ENCODE data around the gene TBC1D14. TPM values are rescaled to one million over a fixed set of nuclear protein-coding genes. Genes with fewer than 3 reads are reported as not detected.
"Not testable (repeated sequence)": the region's sequence is repeated elsewhere in the genome, so short reads cannot be mapped to it uniquely, and the experiment has no call there.

The TBC1D14 gene
- total RNA-seq, 1 experiment from 2014 or later = 35.2 TPM

- Histone ChIP-seq H4K20me1 (ENCODE audit: insufficient read depth, low read depth, low read length) (peaks cover 10% of the 10 kb centered on the region; the same call in 1 of the 2 replicates), H3K4me1 (ENCODE audit: low read length) (no peaks in the 10 kb centered on the region), H2AFZ (ENCODE audit: low read length) (no peak overlapping the region), H3K4me3 (ENCODE audit: low read length) (no peak overlapping the region), H3K79me2 (ENCODE audit: low read length) (no peaks in the 10 kb centered on the region), H3K9me2 (replicated peaks; ENCODE audit: insufficient read depth, low read length) (no peaks in the 10 kb centered on the region), H3K9ac (ENCODE audit: low read length) (no peak overlapping the region), H3K4me2 (ENCODE audit: low read depth, low read length, poor library complexity, severe bottlenecking) (no peak overlapping the region), H3K36me3 (ENCODE audit: insufficient read depth, low read length) (no peaks in the 10 kb centered on the region), H3K27me3 (ENCODE audit: low read length) (no peaks in the 10 kb centered on the region), H3K27ac (ENCODE audit: low read length) (no peak overlapping the region), H3K9me3 (ENCODE audit: low read length) (no peaks in the 10 kb centered on the region)
- peak; percentile 88 for DNase-seq
Measured at GRCh38 chr4:6974138-6974848, 64.7 kb downstream of the TBC1D14 start.

- H3K4me3 ChIP-seq (ENCODE audit: low read length); H3K79me2 ChIP-seq (ENCODE audit: low read length); H3K27ac ChIP-seq (ENCODE audit: low read length); H3K9me3 ChIP-seq (ENCODE audit: low read length); H3K9me2 ChIP-seq (replicated peaks; ENCODE audit: insufficient read depth, low read length); H3K36me3 ChIP-seq (ENCODE audit: insufficient read depth, low read length); H4K20me1 ChIP-seq (ENCODE audit: insufficient read depth, low read depth, low read length); H3K27me3 ChIP-seq (ENCODE audit: low read length); H3K9ac ChIP-seq (ENCODE audit: low read length); H2AFZ ChIP-seq (ENCODE audit: low read length); H3K4me1 ChIP-seq (ENCODE audit: low read length); DNase-seq; H3K4me2 ChIP-seq (ENCODE audit: low read depth, low read length, poor library complexity, severe bottlenecking): not testable (repeated sequence)
Measured at GRCh38 chr4:6977846-6978245, 68.2 kb downstream of the TBC1D14 start.

DNA sequence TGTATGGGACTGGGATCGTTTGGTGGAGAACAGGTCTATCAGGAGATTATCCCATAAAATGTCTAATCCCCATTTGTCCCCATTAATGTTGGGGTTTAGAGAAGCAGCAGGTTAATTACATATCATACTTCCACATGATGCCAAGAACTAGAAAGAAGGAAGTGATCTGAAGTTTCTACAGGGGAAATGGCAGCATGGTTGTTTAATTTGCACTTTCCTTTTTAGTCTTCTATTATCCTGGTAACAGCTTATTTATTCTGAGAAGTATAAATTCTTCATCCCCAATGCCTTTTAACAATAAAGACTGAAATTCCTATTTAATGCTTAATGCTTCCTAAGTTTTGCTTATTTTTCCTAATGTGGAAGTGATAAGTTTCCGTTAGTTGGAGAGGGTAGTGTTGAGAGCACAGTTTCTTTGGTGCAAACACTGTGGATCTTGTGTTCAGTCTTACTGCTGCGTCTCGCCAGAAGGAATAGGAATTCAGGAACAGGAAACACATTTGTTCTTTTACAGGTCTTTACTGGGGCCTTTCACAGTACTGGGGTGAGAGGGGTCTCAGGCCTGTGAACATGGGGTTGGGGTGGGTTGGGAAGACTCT, 74.0 kb downstream of the TBC1D14 start:
- no peak overlapping the region for H3K4me3 ChIP-seq (ENCODE audit: low read length)
- H3K79me2 ChIP-seq (ENCODE audit: low read length) = peaks cover 19% of the 10 kb centered on the region
- H3K27me3 ChIP-seq (ENCODE audit: low read length) = no peaks in the 10 kb centered on the region
- H3K9me2 ChIP-seq (replicated peaks; ENCODE audit: insufficient read depth, low read length) = no peaks in the 10 kb centered on the region
- H3K36me3 ChIP-seq (ENCODE audit: insufficient read depth, low read length) = no peaks in the 10 kb centered on the region
- no peak for DNase-seq
- no peak overlapping the region for H2AFZ ChIP-seq (ENCODE audit: low read length)
- H3K4me1 ChIP-seq (ENCODE audit: low read length) = peaks cover 23% of the 10 kb centered on the region
- no peak overlapping the region for H3K9ac ChIP-seq (ENCODE audit: low read length)
- peaks cover 6% of the 10 kb centered on the region; the same call in 1 of the 2 replicates for H4K20me1 ChIP-seq (ENCODE audit: insufficient read depth, low read depth, low read length)
- no peaks in the 10 kb centered on the region for H3K9me3 ChIP-seq (ENCODE audit: low read length)
- no peak overlapping the region for H3K27ac ChIP-seq (ENCODE audit: low read length)
- no peak overlapping the region for H3K4me2 ChIP-seq (ENCODE audit: low read depth, low read length, poor library complexity, severe bottlenecking)

DNA sequence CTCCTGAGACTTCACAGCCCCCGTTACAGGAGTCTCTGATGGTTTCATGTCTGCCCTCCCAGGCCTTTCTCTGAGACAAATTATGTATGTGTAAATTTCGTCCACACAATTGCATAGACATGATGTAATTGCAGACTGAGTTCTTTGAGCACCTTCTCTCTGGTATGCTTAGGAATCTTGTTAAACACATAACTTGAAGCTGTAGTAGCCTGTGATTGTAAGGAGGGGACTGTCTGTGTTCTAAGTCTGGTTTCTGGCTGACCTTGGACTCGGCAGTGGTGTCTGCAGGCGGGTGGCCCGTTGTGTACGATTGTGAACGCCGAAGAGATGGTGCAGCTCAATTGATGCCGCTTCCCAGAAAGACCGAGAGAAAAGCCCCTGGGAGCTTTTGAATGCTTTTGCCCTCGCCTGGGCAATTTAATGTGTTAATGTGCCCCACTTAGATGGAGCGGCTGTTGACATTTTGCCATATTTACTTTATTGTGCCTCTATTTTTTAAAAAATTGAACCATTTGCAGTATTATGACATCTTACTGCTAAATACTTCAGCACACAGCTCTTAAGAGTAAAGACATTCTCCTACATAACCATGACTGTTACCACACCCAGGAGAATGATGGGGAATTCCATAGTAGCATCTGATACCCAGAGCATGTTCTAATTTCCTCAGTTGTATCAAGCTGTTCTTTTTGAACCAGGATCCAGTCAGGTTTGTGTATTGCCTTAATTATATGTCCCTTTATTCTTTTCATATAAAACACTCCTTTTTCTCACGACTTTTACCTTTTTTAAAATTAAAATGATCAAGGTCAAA, 75.2 kb downstream of the TBC1D14 start:
- H3K79me2 ChIP-seq (ENCODE audit: low read length) = peaks cover 31% of the 10 kb centered on the region
- H3K4me3 ChIP-seq (ENCODE audit: low read length) = no peak overlapping the region
- H3K9ac ChIP-seq (ENCODE audit: low read length) = no peak overlapping the region
- no peaks in the 10 kb centered on the region for H3K9me3 ChIP-seq (ENCODE audit: low read length)
- H2AFZ ChIP-seq (ENCODE audit: low read length) = no peak overlapping the region
- peaks cover 6% of the 10 kb centered on the region; the same call in 1 of the 2 replicates for H4K20me1 ChIP-seq (ENCODE audit: insufficient read depth, low read depth, low read length)
- no peaks in the 10 kb centered on the region for H3K9me2 ChIP-seq (replicated peaks; ENCODE audit: insufficient read depth, low read length)
- no peak overlapping the region for H3K27ac ChIP-seq (ENCODE audit: low read length)
- H3K27me3 ChIP-seq (ENCODE audit: low read length) = no peaks in the 10 kb centered on the region
- DNase-seq = no peak
- H3K36me3 ChIP-seq (ENCODE audit: insufficient read depth, low read length) = no peaks in the 10 kb centered on the region
- peak overlapping the region; percentile 99 for H3K4me2 ChIP-seq (ENCODE audit: low read depth, low read length, poor library complexity, severe bottlenecking)
- peaks cover 30% of the 10 kb centered on the region for H3K4me1 ChIP-seq (ENCODE audit: low read length)

GRCh38 chr4:6986072-6986780, 76.6 kb downstream of the TBC1D14 start:
- H3K4me2 ChIP-seq (ENCODE audit: low read depth, low read length, poor library complexity, severe bottlenecking) = peak overlapping the region; percentile 99
- H3K4me1 ChIP-seq (ENCODE audit: low read length) = peaks cover 30% of the 10 kb centered on the region
- peaks cover 45% of the 10 kb centered on the region for H3K79me2 ChIP-seq (ENCODE audit: low read length)
- peak overlapping the region; percentile 55 for H3K27ac ChIP-seq (ENCODE audit: low read length)
- 0 out of 2 replicates have a peak, but pooled peaks cover 6% of the 10 kb centered on the region for H4K20me1 ChIP-seq (ENCODE audit: insufficient read depth, low read depth, low read length)
- peak overlapping the region; percentile 92 for H2AFZ ChIP-seq (ENCODE audit: low read length)
- H3K4me3 ChIP-seq (ENCODE audit: low read length) = peak overlapping the region; percentile 99
- H3K36me3 ChIP-seq (ENCODE audit: insufficient read depth, low read length) = no peaks in the 10 kb centered on the region
- no peaks in the 10 kb centered on the region for H3K9me2 ChIP-seq (replicated peaks; ENCODE audit: insufficient read depth, low read length)
- DNase-seq = no peak
- no peaks in the 10 kb centered on the region for H3K27me3 ChIP-seq (ENCODE audit: low read length)
- H3K9me3 ChIP-seq (ENCODE audit: low read length) = no peaks in the 10 kb centered on the region
- peak overlapping the region; percentile 79 for H3K9ac ChIP-seq (ENCODE audit: low read length)

DNA sequence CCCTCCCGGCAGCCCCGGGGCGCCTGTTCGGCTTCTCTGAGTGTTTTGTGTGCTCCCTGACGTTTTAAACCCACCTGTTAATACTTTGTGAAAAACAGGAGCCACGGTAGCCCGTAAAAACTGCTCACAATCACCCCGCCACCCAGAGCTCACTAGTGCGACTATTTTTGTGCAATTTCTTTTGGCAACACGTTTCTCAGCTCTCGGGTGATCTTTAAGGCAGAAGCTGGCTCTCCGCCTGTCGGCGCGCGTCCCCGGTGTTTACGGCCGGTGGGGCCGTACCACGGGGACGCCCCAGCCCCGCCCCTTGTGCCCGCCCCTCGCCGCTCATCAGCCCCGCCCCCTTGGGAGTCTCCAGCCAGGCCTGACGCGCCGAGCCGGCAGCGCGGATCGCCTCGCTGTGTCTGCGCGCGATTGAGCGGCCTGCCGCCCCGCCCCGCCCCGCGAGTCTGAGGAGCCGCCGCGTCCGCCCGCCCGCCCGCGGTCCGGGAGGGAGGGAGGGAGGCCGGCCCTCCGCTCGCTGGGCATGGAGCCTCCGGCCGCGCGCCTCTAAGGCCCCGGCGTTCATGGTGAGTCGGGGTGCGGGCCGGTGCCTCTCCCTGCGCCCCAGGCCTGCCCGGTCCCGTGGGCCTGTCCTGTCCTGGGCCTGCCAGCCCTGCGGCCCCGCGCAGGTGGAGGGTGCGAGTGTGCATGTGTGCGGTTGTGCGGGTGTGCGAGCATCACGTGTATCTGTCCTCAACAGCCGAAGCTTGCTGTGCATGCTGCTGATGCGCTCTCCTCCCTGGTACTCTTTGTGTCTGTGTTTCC, 77.4 kb downstream of the TBC1D14 start:
- H3K4me2 ChIP-seq (ENCODE audit: low read depth, low read length, poor library complexity, severe bottlenecking) = peak overlapping the region; percentile 99
- H3K4me1 ChIP-seq (ENCODE audit: low read length) = peaks cover 30% of the 10 kb centered on the region
- no peaks in the 10 kb centered on the region for H4K20me1 ChIP-seq (ENCODE audit: insufficient read depth, low read depth, low read length)
- DNase-seq = peak; percentile 98
- peak overlapping the region; percentile 55 for H3K27ac ChIP-seq (ENCODE audit: low read length)
- peaks cover 53% of the 10 kb centered on the region for H3K79me2 ChIP-seq (ENCODE audit: low read length)
- peak overlapping the region; percentile 99 for H3K4me3 ChIP-seq (ENCODE audit: low read length)
- H3K9ac ChIP-seq (ENCODE audit: low read length) = peak overlapping the region; percentile 96
- H2AFZ ChIP-seq (ENCODE audit: low read length) = peak overlapping the region; percentile 92
- H3K9me2 ChIP-seq (replicated peaks; ENCODE audit: insufficient read depth, low read length) = no peaks in the 10 kb centered on the region
- H3K27me3 ChIP-seq (ENCODE audit: low read length) = no peaks in the 10 kb centered on the region
- no peaks in the 10 kb centered on the region for H3K36me3 ChIP-seq (ENCODE audit: insufficient read depth, low read length)
- H3K9me3 ChIP-seq (ENCODE audit: low read length) = no peaks in the 10 kb centered on the region

GRCh38 chr4:6987588-6987961, 77.9 kb downstream of the TBC1D14 start:
- Histone ChIP-seq H3K79me2 (ENCODE audit: low read length) (peaks cover 59% of the 10 kb centered on the region), H3K9me2 (replicated peaks; ENCODE audit: insufficient read depth, low read length) (no peaks in the 10 kb centered on the region), H3K9me3 (ENCODE audit: low read length) (no peaks in the 10 kb centered on the region), H3K4me1 (ENCODE audit: low read length) (peaks cover 30% of the 10 kb centered on the region), H3K4me3 (ENCODE audit: low read length) (peak overlapping the region; percentile 99), H3K27me3 (ENCODE audit: low read length) (no peaks in the 10 kb centered on the region), H3K4me2 (ENCODE audit: low read depth, low read length, poor library complexity, severe bottlenecking) (peak overlapping the region; percentile 99), H3K9ac (ENCODE audit: low read length) (peak overlapping the region; percentile 96), H4K20me1 (ENCODE audit: insufficient read depth, low read depth, low read length) (no peaks in the 10 kb centered on the region), H3K36me3 (ENCODE audit: insufficient read depth, low read length) (peaks cover 3% of the 10 kb centered on the region; the same call in 1 of the 2 replicates), H3K27ac (ENCODE audit: low read length) (peak overlapping the region; percentile 53), H2AFZ (ENCODE audit: low read length) (peak overlapping the region; percentile 79; the same call in 1 of the 2 replicates)
- DNase-seq = peak; percentile 76

Data from Karpas-422 (cell line).